Suprapubic skin (tissue), 3 donors: Measurements from ENCODE around the gene TMCO4.

Experiments used
- EP300 ChIP-seq: sonication (generic); formaldehyde crosslinking; IDR thresholded peaks from one replicate; pipeline ENCODE4 v1.6.1; 2017; ENCODE audit warnings: antibody characterized with exemption
- POLR2A ChIP-seq, 2 donors: fragments of 450-650 bp; IDR thresholded peaks; one replicate each; pipeline ENCODE4 v1.6.1; 2017; ENCODE audit warnings: antibody characterized with exemption in 2 of 2, mild to moderate bottlenecking in 2 of 2, moderate library complexity in 2 of 2
- TF ChIP-seq, protein P1 (sequence below), 2 donors: fragments of 200-600 bp in 1 of 2; fragments of 450-650 bp in 1 of 2; sonication (generic) in 1 of 2; IDR thresholded peaks; one replicate each; pipeline ENCODE4 v1.5.1; 2016 to 2019; ENCODE audit warnings: antibody characterized with exemption in 2 of 2, mild to moderate bottlenecking in 1 of 2, moderate library complexity in 1 of 2

DNA sequence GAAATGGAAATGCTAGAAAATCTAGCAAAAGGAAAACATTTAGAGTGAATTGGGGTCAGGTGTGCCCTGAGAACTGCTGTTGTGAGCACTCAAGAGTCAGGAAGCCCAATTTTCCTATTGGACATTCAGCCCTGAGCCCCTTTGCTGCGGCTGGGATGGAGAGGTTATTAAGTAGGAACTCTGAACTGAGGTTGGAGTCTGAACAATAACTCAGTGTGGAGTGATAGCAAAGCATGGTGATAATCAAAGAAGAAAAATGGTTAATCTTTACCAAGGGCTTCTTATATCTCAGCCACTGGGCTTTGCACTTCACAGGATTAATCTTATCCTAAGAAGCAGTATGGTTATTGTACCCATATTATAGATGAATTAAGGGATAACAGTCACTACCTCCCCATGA, 52.0 kb downstream of the TMCO4 start:
- TF ChIP-seq, protein P1, sequence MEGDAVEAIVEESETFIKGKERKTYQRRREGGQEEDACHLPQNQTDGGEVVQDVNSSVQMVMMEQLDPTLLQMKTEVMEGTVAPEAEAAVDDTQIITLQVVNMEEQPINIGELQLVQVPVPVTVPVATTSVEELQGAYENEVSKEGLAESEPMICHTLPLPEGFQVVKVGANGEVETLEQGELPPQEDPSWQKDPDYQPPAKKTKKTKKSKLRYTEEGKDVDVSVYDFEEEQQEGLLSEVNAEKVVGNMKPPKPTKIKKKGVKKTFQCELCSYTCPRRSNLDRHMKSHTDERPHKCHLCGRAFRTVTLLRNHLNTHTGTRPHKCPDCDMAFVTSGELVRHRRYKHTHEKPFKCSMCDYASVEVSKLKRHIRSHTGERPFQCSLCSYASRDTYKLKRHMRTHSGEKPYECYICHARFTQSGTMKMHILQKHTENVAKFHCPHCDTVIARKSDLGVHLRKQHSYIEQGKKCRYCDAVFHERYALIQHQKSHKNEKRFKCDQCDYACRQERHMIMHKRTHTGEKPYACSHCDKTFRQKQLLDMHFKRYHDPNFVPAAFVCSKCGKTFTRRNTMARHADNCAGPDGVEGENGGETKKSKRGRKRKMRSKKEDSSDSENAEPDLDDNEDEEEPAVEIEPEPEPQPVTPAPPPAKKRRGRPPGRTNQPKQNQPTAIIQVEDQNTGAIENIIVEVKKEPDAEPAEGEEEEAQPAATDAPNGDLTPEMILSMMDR (IDR thresholded peaks at IDR 0.05), result no peak
- TF ChIP-seq POLR2A (IDR thresholded peaks at IDR 0.05) (no peak), EP300 (no peak)
